Fibroblast of lung (primary cell): Measurements from ENCODE around the gene F13B. TPM values are rescaled to one million over a fixed set of nuclear protein-coding genes. Genes with fewer than 3 reads are reported as not detected.

Source experiments
- DNase-seq, 2 donors: peaks; one replicate each; pipeline versions ENCODE4 v3.0.0 to v3.0.0-alpha.2; 2010; ENCODE audit warnings: low read depth in 2 of 2
- H2AFZ ChIP-seq: 2 replicates; pipeline ENCODE4 v1.5.1; 2012; ENCODE audit warnings: low read length, control low read depth, inconsistent platforms
- H3K27ac ChIP-seq: 2 replicates; pipeline ENCODE4 v1.5.1; 2011; ENCODE audit warnings: low read length, control low read depth; ENCODE audit not compliant: insufficient read depth
- H3K27me3 ChIP-seq: 2 replicates; pipeline ENCODE4 v1.5.1; 2011; ENCODE audit warnings: mild to moderate bottlenecking, low read length; ENCODE audit not compliant: control insufficient read depth, insufficient read depth
- H3K36me3 ChIP-seq: 2 replicates; pipeline ENCODE4 v1.5.1; 2011; ENCODE audit warnings: low read length; ENCODE audit not compliant: control insufficient read depth, insufficient read depth
- H3K4me1 ChIP-seq: 2 replicates; pipeline ENCODE4 v1.5.1; 2011; ENCODE audit warnings: low read length; ENCODE audit not compliant: control insufficient read depth, insufficient read depth; ENCODE audit errors: extremely low read depth
- H3K4me2 ChIP-seq: 2 replicates; pipeline ENCODE4 v1.5.1; 2011; ENCODE audit warnings: low read length, control low read depth; ENCODE audit not compliant: insufficient read depth; ENCODE audit errors: extremely low read depth
- H3K4me3 ChIP-seq, 4 experiments: fragments of 200-600 bp in 1 of 4; sonication (generic) in 1 of 4; replicated peaks in 1 of 4; 2 replicates each; pipeline ENCODE4 v1.5.1; 2011 to 2016; ENCODE audit warnings: low read length in 4 of 4, low read depth in 3 of 4, mild to moderate bottlenecking in 3 of 4, control low read depth in 2 of 4, inconsistent platforms in 1 of 4, mixed read lengths in 1 of 4; ENCODE audit not compliant: insufficient read depth in 1 of 4; ENCODE audit errors: control extremely low read depth in 1 of 4
- H3K79me2 ChIP-seq: 2 replicates; pipeline ENCODE4 v1.5.1; 2012; ENCODE audit warnings: mild to moderate bottlenecking, low read length, inconsistent platforms; ENCODE audit not compliant: control insufficient read depth, insufficient read depth
- H3K9ac ChIP-seq: 2 replicates; pipeline ENCODE4 v1.5.1; 2011; ENCODE audit warnings: mild to moderate bottlenecking, low read length, control low read depth; ENCODE audit not compliant: insufficient read depth
- H3K9me3 ChIP-seq: 2 replicates; pipeline ENCODE4 v1.5.1; 2012; ENCODE audit warnings: low read depth, low read length; ENCODE audit not compliant: control insufficient read depth, insufficient read depth
- H4K20me1 ChIP-seq: 2 replicates; pipeline ENCODE4 v1.5.1; 2011; ENCODE audit warnings: low read length; ENCODE audit not compliant: control insufficient read depth, insufficient read depth; ENCODE audit errors: extremely low read depth
- EZH2 ChIP-seq: IDR thresholded peaks from 2 replicates; pipeline ENCODE4 v1.5.1; 2012; ENCODE audit warnings: low read length, control low read depth, mild to moderate bottlenecking; ENCODE audit errors: missing control alignments
- polyA minus RNA-seq: library from RNA; depleted of rRNA, polyadenylated mRNA; stranded (reverse); fragments of >200 nt; gene quantifications from 2 replicates; pipeline ENCODE4 v1.2.3, GENCODE V29; 2011; ENCODE audit warnings: low replicate concordance
- polyA plus RNA-seq, 2 donors: library from polyadenylated mRNA; depleted of rRNA in 1 of 2; stranded (reverse) in 1 of 2; unstranded in 1 of 2; fragments of >200 nt; gene quantifications; 2 replicates each; pipeline ENCODE4 v1.2.1, GENCODE V29; 2011 to 2012; ENCODE audit warnings: missing spikeins in 1 of 2
- total RNA-seq: library from RNA; depleted of rRNA; stranded (reverse); fragments of >200 nt; gene quantifications from 2 replicates; pipeline ENCODE4 v1.2.1, GENCODE V29; 2014
- TF ChIP-seq, protein P1 (sequence below), 2 donors: IDR thresholded peaks in 1 of 2; conservative IDR thresholded peaks in 1 of 2; 1 replicate in 1 of 2; 2 replicates in 1 of 2; pipeline ENCODE4 v1.5.1; 2011 to 2012; ENCODE audit warnings: low read length in 2 of 2, control low read depth in 1 of 2, inconsistent platforms in 1 of 2, low read depth in 1 of 2, mild to moderate bottlenecking in 1 of 2

Gene F13B, protein sequence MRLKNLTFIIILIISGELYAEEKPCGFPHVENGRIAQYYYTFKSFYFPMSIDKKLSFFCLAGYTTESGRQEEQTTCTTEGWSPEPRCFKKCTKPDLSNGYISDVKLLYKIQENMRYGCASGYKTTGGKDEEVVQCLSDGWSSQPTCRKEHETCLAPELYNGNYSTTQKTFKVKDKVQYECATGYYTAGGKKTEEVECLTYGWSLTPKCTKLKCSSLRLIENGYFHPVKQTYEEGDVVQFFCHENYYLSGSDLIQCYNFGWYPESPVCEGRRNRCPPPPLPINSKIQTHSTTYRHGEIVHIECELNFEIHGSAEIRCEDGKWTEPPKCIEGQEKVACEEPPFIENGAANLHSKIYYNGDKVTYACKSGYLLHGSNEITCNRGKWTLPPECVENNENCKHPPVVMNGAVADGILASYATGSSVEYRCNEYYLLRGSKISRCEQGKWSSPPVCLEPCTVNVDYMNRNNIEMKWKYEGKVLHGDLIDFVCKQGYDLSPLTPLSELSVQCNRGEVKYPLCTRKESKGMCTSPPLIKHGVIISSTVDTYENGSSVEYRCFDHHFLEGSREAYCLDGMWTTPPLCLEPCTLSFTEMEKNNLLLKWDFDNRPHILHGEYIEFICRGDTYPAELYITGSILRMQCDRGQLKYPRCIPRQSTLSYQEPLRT
- not detected in 2 replicates for total RNA-seq
- polyA plus RNA-seq = not detected in 2 replicates
- polyA plus RNA-seq (2012) = not detected in 2 replicates
- not detected in 2 replicates for polyA minus RNA-seq

DNA sequence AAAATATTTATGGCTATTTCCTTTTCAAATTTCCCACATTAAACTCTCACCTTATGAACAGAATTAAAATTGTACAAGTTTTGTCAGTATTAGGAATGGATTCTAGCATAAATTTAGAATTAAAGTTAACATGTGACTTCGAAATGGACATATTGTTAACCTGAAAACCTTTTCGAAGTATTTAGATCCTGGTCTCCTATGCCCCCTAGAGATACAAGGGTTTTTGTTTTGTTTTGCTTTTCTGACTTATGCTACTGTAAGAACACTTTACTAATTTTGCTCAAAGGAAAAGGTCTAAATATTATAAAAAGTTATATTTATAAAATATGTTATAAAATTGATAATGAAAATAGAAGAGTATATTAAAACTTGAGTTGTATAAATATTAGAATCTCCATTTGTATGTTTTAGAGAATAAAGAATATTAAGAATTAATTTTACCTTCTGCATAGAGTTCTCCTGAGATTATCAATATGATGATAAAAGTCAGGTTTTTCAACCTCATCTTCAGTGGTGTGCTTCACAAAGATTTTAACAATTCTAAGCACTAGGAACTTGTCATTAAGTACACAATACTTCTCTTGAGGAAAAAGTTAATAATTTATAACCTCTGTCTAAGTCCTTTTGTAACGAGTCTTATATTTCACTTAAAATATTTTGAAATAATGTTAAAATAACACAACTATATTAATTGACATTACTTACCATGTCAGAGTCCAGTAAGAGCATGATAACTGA, at the start of gene F13B:
Gene F13B (minus strand): TSS at position 542 of the 738 bp plus-strand sequence. CDS start 37 bp downstream, at position 505.
- no peaks in the 10 kb centered on the region for H4K20me1 ChIP-seq
- H3K4me3 ChIP-seq = no peak within 1 kb of the TSS
- H3K9me3 ChIP-seq = no peaks in the 10 kb centered on the region
- H3K9ac ChIP-seq = no peak within 1 kb of the TSS
- no peak within 1 kb of the TSS for H3K4me2 ChIP-seq
- TF ChIP-seq, protein P1, sequence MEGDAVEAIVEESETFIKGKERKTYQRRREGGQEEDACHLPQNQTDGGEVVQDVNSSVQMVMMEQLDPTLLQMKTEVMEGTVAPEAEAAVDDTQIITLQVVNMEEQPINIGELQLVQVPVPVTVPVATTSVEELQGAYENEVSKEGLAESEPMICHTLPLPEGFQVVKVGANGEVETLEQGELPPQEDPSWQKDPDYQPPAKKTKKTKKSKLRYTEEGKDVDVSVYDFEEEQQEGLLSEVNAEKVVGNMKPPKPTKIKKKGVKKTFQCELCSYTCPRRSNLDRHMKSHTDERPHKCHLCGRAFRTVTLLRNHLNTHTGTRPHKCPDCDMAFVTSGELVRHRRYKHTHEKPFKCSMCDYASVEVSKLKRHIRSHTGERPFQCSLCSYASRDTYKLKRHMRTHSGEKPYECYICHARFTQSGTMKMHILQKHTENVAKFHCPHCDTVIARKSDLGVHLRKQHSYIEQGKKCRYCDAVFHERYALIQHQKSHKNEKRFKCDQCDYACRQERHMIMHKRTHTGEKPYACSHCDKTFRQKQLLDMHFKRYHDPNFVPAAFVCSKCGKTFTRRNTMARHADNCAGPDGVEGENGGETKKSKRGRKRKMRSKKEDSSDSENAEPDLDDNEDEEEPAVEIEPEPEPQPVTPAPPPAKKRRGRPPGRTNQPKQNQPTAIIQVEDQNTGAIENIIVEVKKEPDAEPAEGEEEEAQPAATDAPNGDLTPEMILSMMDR (conservative IDR thresholded peaks at IDR 0.05 in 1 of 2, IDR thresholded peaks at IDR 0.05 in 1 of 2; ENCODE audit: low read depth in 1 of 2, low read length in 2 of 2) = peak in 1 of 2 donors; percentile 6
- no peak for TF ChIP-seq EZH2
- H2AFZ ChIP-seq = no peak within 1 kb of the TSS
- no peaks in the 10 kb centered on the region for H3K79me2 ChIP-seq
- no peaks in the 10 kb centered on the region for H3K36me3 ChIP-seq
- H3K27ac ChIP-seq = no peak within 1 kb of the TSS
- no peaks in the 10 kb centered on the region for H3K4me1 ChIP-seq
- no peaks in the 10 kb centered on the region for H3K27me3 ChIP-seq
- DNase-seq = peak in 1 of 2 donors; percentile 7

DNA sequence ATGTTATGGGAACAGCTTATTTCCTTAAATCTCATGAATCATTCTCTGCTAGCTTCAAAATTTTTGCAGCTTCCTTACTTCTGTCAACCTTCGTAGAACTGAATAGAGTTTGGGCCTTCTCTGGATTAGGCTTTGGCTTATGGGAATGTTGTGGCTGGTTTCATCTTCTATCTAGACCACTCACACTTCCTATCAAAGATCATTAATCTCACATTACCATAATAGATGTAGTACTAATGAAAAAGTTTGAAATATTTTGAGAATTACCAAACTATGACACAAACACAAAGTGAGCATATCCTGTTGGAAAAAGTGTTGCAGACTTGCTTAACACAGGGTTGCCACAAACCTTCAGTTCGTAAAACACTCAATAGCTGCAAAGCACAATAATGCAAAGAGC, 49.1 kb upstream of the F13B start:
- no peak for TF ChIP-seq EZH2
- TF ChIP-seq, protein P1 (conservative IDR thresholded peaks at IDR 0.05 in 1 of 2, IDR thresholded peaks at IDR 0.05 in 1 of 2; ENCODE audit: low read depth in 1 of 2, low read length in 2 of 2) = no peak
- Histone ChIP-seq H3K27me3 (no peaks in the 10 kb centered on the region), H3K79me2 (peaks cover 2% of the 10 kb centered on the region), H3K4me3 (no peak overlapping the region), H3K9me3 (no peaks in the 10 kb centered on the region), H3K4me1 (no peaks in the 10 kb centered on the region), H4K20me1 (no peaks in the 10 kb centered on the region), H3K27ac (no peak overlapping the region), H3K9ac (no peak overlapping the region), H3K4me2 (no peak overlapping the region), H3K36me3 (no peaks in the 10 kb centered on the region), H2AFZ (peak overlapping the region; percentile 19)
- peak in 1 of 2 donors; percentile 65 for DNase-seq

DNA sequence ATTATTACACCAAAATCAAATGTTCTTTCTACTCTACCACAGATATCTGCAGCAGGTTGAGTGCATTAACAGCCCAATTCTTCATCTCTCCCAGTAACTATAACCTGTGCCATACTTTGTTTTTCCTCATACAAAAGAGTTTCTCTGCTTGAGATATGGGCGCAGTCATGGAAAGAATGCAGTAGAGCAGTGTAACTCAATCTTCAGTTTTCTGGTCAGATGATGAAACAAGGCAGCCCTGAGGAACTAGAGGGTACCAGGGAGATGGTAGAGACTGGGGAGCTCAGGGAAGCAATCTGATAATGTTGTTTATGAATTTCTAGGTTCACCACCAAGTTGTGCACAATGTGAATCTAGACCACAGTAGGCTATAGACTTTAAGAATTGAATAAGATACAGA, 39.8 kb upstream of the F13B start:
- no peak for DNase-seq
- no peaks in the 10 kb centered on the region for H3K79me2 ChIP-seq
- H3K27ac ChIP-seq = no peak overlapping the region
- H4K20me1 ChIP-seq = no peaks in the 10 kb centered on the region
- no peaks in the 10 kb centered on the region for H3K27me3 ChIP-seq
- TF ChIP-seq, protein P1 (conservative IDR thresholded peaks at IDR 0.05 in 1 of 2, IDR thresholded peaks at IDR 0.05 in 1 of 2; ENCODE audit: low read depth in 1 of 2, low read length in 2 of 2) = no peak
- TF ChIP-seq EZH2 = no peak
- no peaks in the 10 kb centered on the region for H3K36me3 ChIP-seq
- H3K4me2 ChIP-seq = no peak overlapping the region
- H3K9ac ChIP-seq = no peak overlapping the region
- H3K4me1 ChIP-seq = no peaks in the 10 kb centered on the region
- H3K4me3 ChIP-seq = no peak overlapping the region
- no peaks in the 10 kb centered on the region for H3K9me3 ChIP-seq
- peak overlapping the region; percentile 27 for H2AFZ ChIP-seq
